NCI-H526 treated with DMSO at 0.1 percent for 48 hours (cell line): ENCODE results near the gene CALN1.
"Not testable (repeated sequence)": the region's sequence is repeated elsewhere in the genome, so short reads cannot be mapped to it uniquely, and the experiment has no call there.

Source experiments
- DNase-seq: peaks from one replicate; lab custom pipeline; 2025; lab: John Stamatoyannopoulos, UW

Gene CALN1

DNA sequence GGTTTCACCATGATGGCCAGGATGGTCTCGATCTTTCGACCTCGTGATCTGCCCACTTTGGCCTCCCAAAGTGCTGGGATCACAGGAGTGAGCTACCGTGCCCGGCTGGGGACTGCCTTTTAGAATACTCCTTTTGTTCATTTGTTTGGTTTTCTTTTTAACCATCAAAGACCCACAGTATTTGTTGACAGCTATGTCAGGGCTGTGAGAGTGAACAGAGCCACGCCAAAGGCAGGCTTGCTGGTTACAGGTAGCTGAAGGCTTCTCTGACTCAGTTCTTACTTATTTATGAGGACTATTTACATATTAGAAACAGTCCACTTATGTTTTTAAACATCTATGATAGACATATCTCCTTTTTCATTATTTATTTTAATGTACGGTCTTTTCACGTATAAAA, 544.5 kb downstream of the CALN1 start:
- DNase-seq, result no peak

DNA sequence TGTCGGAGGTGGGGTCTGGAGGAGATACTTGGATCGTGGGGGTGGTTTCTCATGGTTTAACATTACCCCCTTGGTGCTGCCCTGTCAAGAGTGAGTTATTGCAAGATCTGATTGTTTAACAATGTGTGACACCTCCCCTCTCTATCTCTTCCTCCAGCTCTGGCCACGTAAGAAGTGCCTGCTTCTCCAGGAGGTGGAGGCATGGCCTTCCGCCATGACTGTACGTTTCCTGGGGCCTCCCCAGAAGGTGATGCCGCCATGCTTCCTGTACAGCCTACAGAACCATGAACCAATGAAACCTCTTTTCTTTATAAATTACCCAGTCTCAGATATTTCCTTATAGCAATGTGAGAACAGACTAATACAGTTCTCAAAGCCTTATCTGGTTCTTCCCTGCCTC, 547.0 kb downstream of the CALN1 start:
- DNase-seq, result no peak

DNA sequence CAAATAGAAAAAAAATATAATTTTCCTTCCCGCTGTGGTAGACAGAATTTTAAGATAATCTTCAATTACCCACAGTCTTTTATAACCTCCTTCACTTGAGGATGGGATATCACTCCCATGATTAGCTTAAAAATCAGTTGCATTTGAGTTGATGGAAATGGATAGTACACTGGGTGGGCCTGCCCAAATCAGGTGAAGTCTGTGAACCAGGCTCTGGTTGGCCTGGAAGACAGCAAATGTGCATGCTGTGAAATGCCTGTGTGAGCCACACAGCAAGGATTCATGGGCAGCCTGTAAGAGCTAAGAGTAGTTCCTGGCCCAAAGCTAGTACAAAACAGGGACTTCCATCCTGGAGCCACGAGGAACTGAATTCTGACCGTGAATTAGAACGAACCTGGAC, 548.0 kb downstream of the CALN1 start:
- no peak for DNase-seq

DNA sequence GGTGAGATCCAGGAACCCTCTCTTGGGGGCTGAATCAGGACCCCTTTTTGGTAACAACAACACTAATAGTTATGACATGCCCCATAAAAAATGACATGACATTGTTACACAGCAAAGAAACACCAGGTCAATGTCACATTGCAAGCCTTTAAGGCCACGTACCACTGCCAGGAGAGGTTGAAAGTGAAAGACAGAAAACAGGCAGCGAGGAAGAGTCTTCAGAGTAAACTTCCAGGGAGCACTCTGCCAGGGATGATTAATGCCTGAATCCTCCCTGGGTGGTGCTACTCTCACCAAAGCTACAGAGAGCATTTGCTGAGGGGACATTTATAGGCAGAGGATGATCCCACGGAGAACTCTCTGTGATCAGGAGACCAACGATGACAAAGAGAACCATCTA, 551.6 kb downstream of the CALN1 start:
- DNase-seq, result no peak

GRCh38 chr7:71857338-71857737, 554.8 kb downstream of the CALN1 start:
- DNase-seq, result no peak

- DNase-seq, result no peak
Observed at GRCh38 chr7:71854546-71855397, 557.4 kb downstream of the CALN1 start.

DNA sequence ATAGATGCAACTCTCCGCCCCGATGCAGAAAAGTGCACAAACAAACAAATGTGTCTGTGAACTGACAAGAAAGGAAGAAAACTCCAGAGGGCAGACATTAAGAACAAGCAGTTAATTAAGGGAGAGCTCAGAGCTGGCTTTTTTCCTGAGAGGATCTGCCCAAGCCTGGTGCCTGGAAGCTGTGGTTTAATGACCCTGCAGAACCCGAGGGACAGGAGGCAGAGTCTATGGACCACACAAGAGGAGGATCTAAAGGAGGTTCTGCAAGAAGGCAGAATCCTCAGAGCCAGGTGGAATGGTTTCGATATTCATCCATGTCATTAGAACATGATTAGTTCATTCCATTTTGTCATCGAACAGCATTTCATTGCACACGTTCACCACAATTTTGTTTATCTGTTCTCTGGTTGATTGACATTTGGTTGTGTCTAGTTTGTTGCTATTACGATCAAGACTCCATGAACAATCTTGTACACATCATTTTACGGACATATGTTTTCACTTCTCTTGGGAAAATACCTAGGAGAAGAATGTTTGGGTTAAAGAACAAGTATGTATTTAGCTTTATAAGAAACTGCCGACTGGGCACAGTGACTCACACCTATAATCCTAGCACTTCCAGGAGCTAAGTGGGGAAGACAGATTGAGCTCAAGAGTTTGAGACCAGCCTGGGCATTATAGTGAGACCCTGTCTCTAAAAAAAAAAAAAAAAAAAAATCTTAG, 560.2 kb downstream of the CALN1 start:
- DNase-seq, result no peak

- no peak for DNase-seq
Observed at GRCh38 chr7:71846160-71846559, 566.0 kb downstream of the CALN1 start.

- no peak for DNase-seq
Observed at GRCh38 chr7:71843676-71844075, 568.5 kb downstream of the CALN1 start.

DNA sequence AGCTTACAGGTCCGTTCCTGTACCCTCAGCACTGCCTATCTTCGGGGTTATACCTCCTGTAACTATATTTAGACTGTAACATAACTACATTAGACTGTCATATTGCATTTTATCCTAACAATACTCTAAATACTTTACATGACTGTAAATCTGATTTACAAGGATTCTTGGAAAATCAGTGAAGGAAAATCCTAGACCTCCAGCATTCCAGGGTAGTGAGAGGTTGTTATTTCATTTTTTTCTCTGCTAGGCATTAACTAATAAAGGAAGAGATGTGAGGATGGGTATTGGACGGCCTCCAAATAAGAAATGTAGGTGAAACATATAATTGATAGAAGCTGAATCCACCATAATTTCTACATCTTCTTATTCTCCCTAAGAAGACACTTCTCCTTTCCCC, 569.4 kb downstream of the CALN1 start:
- no peak for DNase-seq

DNA sequence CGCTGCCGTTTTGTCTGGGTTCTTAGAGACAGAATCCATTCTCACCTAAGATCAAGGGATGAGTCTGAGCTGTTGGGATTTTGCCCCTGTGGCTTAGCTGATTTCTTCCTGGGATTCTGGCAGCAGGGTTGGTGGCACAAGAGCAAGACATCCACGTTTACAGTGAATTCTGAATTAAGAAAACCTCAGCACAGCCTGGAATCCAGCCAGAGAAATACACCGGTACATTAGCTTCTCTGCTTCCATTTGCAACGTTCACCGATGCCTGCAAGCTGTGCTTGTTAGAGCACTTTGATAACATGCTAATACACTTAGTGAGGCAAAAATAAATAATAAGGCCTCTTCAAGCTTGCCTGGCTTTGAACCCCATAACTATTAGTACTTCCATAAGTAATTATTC, 569.8 kb downstream of the CALN1 start:
- no peak for DNase-seq

DNA sequence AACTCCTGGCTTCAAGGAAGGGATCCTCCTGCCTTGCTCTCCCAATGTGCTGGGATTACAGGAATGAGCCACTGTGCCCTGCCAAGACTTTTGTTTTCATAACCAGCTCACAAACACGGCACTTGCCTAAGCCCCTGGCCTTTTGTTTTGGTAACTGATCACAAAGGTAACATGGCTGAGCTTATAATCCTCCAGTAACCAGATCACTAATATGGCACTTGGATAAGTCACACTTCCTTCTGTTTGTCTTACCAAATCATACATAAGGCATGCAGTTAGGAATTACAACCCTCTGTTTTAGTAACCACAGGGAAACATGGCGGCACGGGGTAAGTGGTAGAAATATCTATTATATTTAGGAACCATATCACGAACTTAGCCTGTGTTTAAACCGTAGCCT, 577.1 kb downstream of the CALN1 start:
- no peak for DNase-seq

GRCh38 chr7:71829515-71829914, 582.6 kb downstream of the CALN1 start:
- DNase-seq, result no peak

- DNase-seq, result no peak
Observed at GRCh38 chr7:71828361-71828760, 583.8 kb downstream of the CALN1 start.

DNA sequence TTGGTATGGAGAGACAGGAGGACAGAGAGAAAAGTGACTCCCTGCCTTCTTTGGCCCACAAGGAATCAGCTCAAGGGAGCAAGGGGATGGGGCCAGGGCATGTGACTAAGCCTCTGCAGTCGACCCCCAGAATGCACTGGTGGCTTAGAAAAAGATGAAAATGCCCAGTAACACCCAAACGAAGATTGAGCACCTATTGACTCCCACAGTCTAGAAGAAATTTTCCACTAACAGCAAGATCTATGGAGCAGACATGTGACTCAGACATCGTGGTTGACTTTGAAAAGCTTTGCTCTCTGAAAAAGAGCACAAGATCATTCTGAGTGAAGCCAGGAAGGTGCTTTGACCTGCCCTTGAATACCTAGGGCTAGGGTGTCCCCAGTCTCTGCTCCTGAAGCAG, 586.0 kb downstream of the CALN1 start:
- DNase-seq, result no peak

- DNase-seq, result no peak
Observed at GRCh38 chr7:71824006-71824760, 588.0 kb downstream of the CALN1 start.

- DNase-seq, result not testable (repeated sequence)
Observed at GRCh38 chr7:71822406-71822805, 589.7 kb downstream of the CALN1 start.

- no peak for DNase-seq
Observed at GRCh38 chr7:71817916-71818315, 594.2 kb downstream of the CALN1 start.

DNA sequence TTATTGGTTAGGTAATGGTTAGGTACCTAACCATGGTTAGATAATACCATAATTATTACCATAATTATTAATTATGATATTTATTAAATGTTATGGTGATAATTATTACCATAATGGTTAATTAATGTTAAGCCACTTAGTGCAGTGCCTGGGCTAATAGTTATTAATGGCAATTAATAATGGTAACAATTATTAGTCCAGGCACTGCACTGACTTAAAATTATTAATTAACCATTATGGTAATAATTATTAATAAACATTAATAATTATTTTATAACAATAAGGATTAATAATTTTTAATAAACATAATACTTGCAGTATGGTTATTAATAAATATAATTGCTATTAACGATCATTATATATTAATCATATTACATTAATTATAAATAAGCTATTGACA, 604.0 kb downstream of the CALN1 start:
- DNase-seq, result no peak

GRCh38 chr7:71804256-71804655, 607.9 kb downstream of the CALN1 start:
- no peak for DNase-seq

GRCh38 chr7:71801976-71802375, 610.2 kb downstream of the CALN1 start:
- no peak for DNase-seq

DNA sequence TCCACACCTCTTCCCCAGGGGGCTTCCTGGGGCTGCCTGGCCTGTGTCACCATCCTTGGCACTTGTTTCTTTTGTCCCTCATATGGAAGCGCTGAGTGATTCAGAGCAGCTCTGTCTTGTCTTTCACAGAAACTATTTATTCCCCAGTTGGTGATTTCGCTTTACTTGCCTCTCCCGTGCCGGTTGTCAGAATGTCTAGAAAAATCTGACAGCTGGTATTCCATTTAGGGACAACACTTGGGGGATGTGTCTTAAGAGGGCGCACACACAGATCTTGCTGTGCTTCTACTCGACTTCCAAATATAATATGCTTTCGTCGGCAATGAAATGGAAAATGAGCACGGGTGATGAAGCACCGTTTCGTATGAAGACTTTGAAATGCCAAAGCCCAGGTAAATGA, 611.8 kb downstream of the CALN1 start:
- DNase-seq, result no peak

DNA sequence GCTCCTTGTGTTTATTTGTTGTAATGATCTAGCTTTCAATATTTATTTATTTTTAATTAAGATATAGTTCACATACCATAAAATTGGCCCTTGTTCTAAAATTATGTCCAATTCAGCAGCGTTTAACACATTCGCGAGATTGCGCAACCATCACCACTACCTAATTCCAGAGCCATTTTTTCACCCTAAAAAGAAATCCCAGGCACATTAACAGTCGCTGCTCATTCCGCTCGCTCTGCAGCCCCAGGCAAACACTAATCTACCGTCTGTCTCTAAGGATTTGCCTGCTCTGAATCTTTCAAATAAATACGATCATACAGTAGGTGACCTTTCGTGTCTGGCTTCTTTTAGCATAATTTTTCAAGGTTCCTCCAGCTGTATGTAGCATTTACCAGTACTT, 616.7 kb downstream of the CALN1 start:
- DNase-seq, result no peak
